Measurements from ENCODE around the gene NFAT5. TPM values are rescaled to one million over a fixed set of nuclear protein-coding genes. Genes with fewer than 3 reads are reported as not detected.
"Not testable (repeated sequence)": the region's sequence is repeated elsewhere in the genome, so short reads cannot be mapped to it uniquely, and the experiment has no call there.

The NFAT5 gene
- polyA plus RNA-seq, 3 donors from 2014 or later = 5.4 to 17.5 (median 7.9) TPM

DNA sequence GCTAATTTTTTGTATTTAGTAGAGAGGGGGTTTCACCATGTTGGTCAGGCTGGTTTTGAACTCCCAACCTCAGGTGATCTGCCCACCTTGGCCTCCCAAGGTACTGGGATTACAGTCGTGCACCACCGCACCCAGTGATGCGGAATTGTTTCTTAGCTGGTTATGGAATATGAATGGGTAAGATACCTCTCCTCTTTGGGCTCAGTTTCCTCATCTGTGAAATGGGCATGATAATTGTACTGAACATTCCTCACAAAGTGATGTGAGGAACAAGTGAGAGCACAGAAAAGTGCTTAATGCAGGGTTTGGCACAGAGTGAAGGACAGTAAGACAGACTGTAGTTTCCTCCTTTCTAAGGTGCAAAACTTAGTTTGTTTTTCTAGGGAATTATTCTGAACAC lies 31.0 kb upstream of the NFAT5 start:
- Mint-ChIP-seq H3K4me1 (peaks cover 14 to 17% of the 10 kb centered on the region in 2 donors), H3K4me3 (no peak overlapping the region), H3K27ac (peak overlapping the region in 1 of 6 donors; percentile 28), H3K27me3 (ENCODE audit: low read depth in 3 of 3) (peaks cover under 1 to 6% (median 2%) of the 10 kb centered on the region in 3 donors), H3K36me3 (peaks cover 0 to 3% (median 0%) of the 10 kb centered on the region in 3 donors), H3K9me3 (no peaks in the 10 kb centered on the region)
- DNase-seq = no peak

DNA sequence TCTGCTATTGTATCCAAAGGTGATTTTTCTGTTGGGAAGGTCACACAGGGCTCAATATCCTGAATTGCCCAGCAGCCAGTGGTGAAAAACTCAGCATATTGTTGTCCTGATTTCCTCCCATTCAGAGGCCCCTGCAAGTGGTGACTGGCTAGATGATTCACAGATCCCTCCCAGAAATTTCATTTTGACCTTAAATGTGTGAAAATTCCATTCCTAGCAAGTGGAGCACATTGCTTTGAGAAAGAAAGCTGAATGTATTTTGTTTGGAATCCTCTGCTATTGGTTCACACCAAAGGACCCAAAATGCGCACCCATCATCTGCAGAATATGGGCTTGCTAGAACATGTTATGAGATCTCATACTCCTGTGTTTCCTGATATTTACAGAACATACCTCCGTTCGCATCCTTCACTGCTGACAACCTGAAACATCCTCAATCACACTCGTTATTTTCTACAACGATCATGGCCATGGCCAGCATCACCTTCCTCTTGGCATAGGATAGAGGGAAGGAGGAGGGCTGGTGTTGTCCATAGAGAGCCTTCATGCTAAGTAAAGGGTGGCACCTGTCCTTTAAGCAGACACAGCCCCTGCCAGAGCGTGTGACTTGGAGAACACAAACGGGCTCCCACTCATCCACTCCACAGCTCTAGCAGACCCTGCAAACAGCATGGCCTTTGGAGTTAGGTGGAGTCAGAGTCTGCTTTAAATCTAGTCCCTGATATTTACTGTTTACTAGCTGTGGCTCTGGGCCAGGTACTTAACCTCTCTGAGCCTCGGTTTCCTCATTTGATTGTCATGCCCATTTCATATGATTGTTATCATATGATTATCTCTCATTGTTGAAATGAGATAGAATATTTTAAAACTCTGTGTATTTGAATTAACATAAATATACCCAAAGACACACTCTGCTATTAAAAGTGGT lies 30.4 kb upstream of the NFAT5 start:
- Mint-ChIP-seq H3K27me3 (ENCODE audit: low read depth in 3 of 3) (peaks cover 2 to 4% (median 3%) of the 10 kb centered on the region in 3 donors), H3K4me1 (peaks cover 9 to 10% of the 10 kb centered on the region in 2 donors), H3K9me3 (no peaks in the 10 kb centered on the region), H3K4me3 (no peak overlapping the region), H3K27ac (no peak overlapping the region), H3K36me3 (peaks cover 0 to 3% (median 0%) of the 10 kb centered on the region in 3 donors)
- DNase-seq = no peak

DNA sequence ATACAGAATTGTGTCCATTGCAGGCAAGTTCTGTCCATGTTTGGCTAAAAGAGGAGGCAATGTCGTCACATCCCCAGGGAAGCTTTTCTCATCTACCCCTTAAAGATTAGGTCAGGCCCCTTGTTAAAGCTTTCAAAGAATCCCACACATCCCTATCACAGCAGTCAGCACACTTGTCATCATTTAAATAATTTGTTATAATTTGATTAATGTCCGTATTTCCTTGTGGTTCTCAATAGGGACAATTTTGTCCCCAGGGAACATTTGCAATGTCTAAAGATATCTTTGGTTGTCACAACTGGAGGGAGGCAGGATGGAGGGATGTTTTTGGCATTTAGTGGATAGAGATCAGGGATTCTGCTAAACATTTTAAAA lies 28.1 kb upstream of the NFAT5 start:
- Mint-ChIP-seq H3K4me1 (no peaks in the 10 kb centered on the region), H3K36me3 (peaks cover 0 to 3% (median 0%) of the 10 kb centered on the region in 3 donors), H3K27me3 (ENCODE audit: low read depth in 3 of 3) (peaks cover 0 to 3% (median 2%) of the 10 kb centered on the region in 3 donors), H3K27ac (peak overlapping the region in 1 of 6 donors; percentile 1), H3K9me3 (no peaks in the 10 kb centered on the region), H3K4me3 (no peak overlapping the region)
- no peak for DNase-seq

DNA sequence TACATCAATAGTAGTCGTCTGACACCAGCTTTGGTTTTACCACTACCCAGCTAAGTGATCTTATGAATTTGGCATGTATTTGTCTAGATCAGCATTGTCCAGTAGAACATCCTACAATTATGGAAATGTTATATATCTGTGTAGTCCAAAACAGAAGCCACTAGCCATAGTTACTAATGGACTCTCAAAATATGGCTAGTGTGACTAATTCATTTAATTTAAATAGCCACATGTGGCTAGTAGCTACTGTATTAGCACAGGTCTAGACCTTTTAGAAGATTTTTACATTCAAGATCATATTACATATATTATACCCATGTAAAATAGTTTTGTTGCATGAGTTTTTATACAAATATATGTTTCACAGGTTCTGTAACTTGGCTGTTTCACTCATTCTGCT lies 27.0 kb upstream of the NFAT5 start:
- no peak for DNase-seq
- Mint-ChIP-seq H3K4me3 (no peak overlapping the region), H3K27me3 (ENCODE audit: low read depth in 3 of 3) (peaks cover 0 to 3% (median 2%) of the 10 kb centered on the region in 3 donors), H3K9me3 (no peaks in the 10 kb centered on the region), H3K36me3 (peaks cover 0 to 3% (median 0%) of the 10 kb centered on the region in 3 donors), H3K27ac (no peak overlapping the region), H3K4me1 (no peaks in the 10 kb centered on the region)

DNA sequence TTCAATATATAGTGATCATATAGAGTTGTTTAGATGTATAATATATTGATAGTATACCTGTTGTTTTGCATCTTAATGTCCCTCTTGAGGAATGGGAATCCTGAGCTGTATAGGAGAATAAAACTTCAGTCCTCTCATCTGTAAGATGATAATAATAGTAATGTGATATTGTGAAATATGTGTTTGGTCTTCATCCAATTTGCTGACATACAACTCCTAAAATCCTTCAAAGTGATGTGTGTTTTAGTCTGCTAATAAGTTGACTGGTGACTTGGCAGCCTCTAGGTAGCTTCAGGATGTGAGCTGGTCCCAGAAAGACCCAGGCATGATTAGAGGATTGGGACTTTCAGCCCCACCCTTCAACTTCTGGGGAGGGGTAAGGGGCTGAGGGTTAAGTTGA lies 22.8 kb upstream of the NFAT5 start:
- no peak overlapping the region for H3K27ac Mint-ChIP-seq
- no peak overlapping the region for H3K4me3 Mint-ChIP-seq
- no peaks in the 10 kb centered on the region for H3K9me3 Mint-ChIP-seq
- peaks cover 0 to 6% (median 2%) of the 10 kb centered on the region in 3 donors for H3K27me3 Mint-ChIP-seq (ENCODE audit: low read depth in 3 of 3)
- H3K36me3 Mint-ChIP-seq = no peaks in the 10 kb centered on the region
- DNase-seq = no peak
- H3K4me1 Mint-ChIP-seq = no peaks in the 10 kb centered on the region

DNA sequence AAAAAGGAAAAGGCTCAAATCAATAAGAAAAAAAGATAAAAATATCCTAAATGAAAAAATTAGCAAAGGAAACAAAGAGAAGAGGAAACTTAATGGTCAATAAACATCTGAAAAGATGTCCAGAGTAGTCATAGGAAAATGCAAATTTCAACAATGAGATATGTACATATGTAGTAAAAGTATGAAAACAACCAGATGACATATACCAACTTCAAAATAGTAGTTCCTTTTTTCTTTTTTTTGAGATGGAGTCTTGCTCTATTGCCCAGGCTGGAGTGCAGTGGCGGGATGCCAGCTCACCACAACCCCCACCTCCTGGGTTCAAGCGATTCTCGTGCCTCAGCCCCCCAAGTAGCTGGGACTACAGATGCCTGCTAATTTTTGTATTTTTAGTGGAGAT lies 21.7 kb upstream of the NFAT5 start:
- Mint-ChIP-seq H3K27me3 (ENCODE audit: low read depth in 3 of 3) (peaks cover 0 to 6% (median 2%) of the 10 kb centered on the region in 3 donors), H3K4me3 (no peak overlapping the region), H3K9me3 (no peaks in the 10 kb centered on the region), H3K36me3 (no peaks in the 10 kb centered on the region), H3K27ac (no peak overlapping the region), H3K4me1 (no peaks in the 10 kb centered on the region)
- DNase-seq = no peak

DNA sequence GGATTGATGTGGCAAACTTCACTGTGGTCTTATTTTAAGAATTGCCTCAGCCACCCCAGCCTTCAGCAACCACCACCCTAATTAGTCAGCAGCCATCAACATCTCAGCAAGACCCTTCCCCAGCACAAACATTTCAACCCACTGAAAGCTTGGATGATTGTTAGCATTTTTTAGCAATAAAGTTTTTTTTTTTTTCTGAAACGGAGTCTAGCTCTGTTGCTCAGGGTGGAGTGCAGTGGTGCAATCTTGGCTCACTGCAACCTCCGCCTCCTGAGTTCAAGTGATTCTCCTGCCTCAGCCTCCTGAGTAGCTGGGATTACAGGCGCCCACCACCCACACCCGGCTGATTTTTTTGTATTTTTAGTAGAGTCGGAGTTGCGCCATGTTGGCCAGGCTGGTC lies 19.1 kb upstream of the NFAT5 start:
- H3K4me1 Mint-ChIP-seq; H3K27ac Mint-ChIP-seq; H3K36me3 Mint-ChIP-seq; H3K4me3 Mint-ChIP-seq; DNase-seq; H3K9me3 Mint-ChIP-seq; H3K27me3 Mint-ChIP-seq (ENCODE audit: low read depth in 3 of 3): not testable (repeated sequence)

GRCh38 chr16:69553332-69553731 lies 12.4 kb upstream of the NFAT5 start:
- no peak overlapping the region for H3K4me3 Mint-ChIP-seq
- H3K9me3 Mint-ChIP-seq = no peaks in the 10 kb centered on the region
- DNase-seq = no peak
- H3K27me3 Mint-ChIP-seq (ENCODE audit: low read depth in 3 of 3) = no peaks in the 10 kb centered on the region
- H3K36me3 Mint-ChIP-seq = no peaks in the 10 kb centered on the region
- no peak overlapping the region for H3K27ac Mint-ChIP-seq
- H3K4me1 Mint-ChIP-seq = peaks cover 9 to 13% of the 10 kb centered on the region in 2 donors

GRCh38 chr16:69554495-69554894 lies 11.3 kb upstream of the NFAT5 start:
- Mint-ChIP-seq H3K4me1 (peaks cover 9 to 13% of the 10 kb centered on the region in 2 donors), H3K9me3 (no peaks in the 10 kb centered on the region), H3K27me3 (ENCODE audit: low read depth in 3 of 3) (no peaks in the 10 kb centered on the region), H3K36me3 (no peaks in the 10 kb centered on the region), H3K27ac (no peak overlapping the region), H3K4me3 (no peak overlapping the region)
- DNase-seq = no peak

- no peak for DNase-seq
- Mint-ChIP-seq H3K4me1 (peaks cover 9 to 13% of the 10 kb centered on the region in 2 donors), H3K27me3 (ENCODE audit: low read depth in 3 of 3) (no peaks in the 10 kb centered on the region), H3K9me3 (no peaks in the 10 kb centered on the region), H3K4me3 (no peak overlapping the region), H3K36me3 (no peaks in the 10 kb centered on the region), H3K27ac (peak overlapping the region in 1 of 6 donors; percentile 84)
Observed at GRCh38 chr16:69555437-69555836, 10.3 kb upstream of the NFAT5 start.

DNA sequence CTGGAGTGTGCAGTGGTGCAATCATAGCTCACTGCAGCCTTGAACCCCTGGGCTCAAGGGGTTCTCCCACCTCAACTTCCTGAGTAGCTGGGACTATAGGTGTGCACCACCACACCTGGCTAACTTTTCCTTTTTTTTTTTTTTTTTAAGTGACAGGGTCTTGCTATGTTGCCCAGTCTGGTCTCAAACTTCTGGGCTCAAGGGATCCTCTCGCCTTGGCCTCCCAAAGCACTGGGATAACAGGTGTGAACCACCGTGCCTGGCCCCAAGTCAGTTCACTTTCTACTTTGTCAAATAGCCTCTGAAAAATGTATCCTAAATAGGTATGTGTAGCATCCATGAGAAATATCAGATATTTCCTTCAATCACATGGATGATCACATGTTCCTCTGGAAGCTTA lies 9.9 kb upstream of the NFAT5 start:
- no peak overlapping the region for H3K27ac Mint-ChIP-seq

DNA sequence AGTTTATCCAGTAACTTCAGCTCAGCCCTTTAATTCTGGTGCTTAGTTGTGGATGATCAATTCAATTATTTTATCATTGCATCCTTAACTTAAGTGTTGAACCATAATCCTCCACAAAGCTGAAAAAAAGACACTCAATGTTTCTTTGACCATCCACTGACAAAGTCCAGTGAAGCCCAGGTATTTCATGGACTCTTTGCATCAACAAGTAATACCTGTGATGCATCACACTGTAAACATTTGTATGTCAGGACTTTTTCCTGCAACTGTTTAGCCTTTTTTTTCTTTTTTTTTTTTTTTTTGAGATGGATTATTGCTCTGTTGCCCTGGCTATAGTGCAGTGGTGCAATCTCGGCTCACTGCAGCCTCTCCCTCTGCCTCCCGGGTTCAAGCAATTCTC lies 6.6 kb upstream of the NFAT5 start:
- H3K4me3 Mint-ChIP-seq = no peak overlapping the region

More for the DNA sequence above, 9.9 kb upstream of the NFAT5 start:
- DNase-seq = no peak
- peaks cover 9 to 13% of the 10 kb centered on the region in 2 donors for H3K4me1 Mint-ChIP-seq
- H3K36me3 Mint-ChIP-seq = no peaks in the 10 kb centered on the region
- H3K27me3 Mint-ChIP-seq (ENCODE audit: low read depth in 3 of 3) = no peaks in the 10 kb centered on the region
- no peaks in the 10 kb centered on the region for H3K9me3 Mint-ChIP-seq
- H3K4me3 Mint-ChIP-seq = no peak overlapping the region

GRCh38 chr16:69561367-69561766 lies 4.4 kb upstream of the NFAT5 start:
- DNase-seq, H3K4me3 Mint-ChIP-seq, H3K36me3 Mint-ChIP-seq, H3K9me3 Mint-ChIP-seq: not testable (repeated sequence)
- peak overlapping the region in 1 of 6 donors; percentile 14 for H3K27ac Mint-ChIP-seq
- H3K27me3 Mint-ChIP-seq (ENCODE audit: low read depth in 3 of 3) = peaks cover 4 to 13% (median 12%) of the 10 kb centered on the region in 3 donors
- H3K4me1 Mint-ChIP-seq = peaks cover 16 to 22% of the 10 kb centered on the region in 2 donors

More for the DNA sequence above, 6.6 kb upstream of the NFAT5 start:
- peaks cover 16 to 23% of the 10 kb centered on the region in 2 donors for H3K4me1 Mint-ChIP-seq
- no peaks in the 10 kb centered on the region for H3K36me3 Mint-ChIP-seq
- no peak overlapping the region for H3K27ac Mint-ChIP-seq
- no peaks in the 10 kb centered on the region for H3K9me3 Mint-ChIP-seq
- H3K27me3 Mint-ChIP-seq (ENCODE audit: low read depth in 3 of 3) = peaks cover 0 to 5% (median 2%) of the 10 kb centered on the region in 3 donors
- DNase-seq = no peak

DNA sequence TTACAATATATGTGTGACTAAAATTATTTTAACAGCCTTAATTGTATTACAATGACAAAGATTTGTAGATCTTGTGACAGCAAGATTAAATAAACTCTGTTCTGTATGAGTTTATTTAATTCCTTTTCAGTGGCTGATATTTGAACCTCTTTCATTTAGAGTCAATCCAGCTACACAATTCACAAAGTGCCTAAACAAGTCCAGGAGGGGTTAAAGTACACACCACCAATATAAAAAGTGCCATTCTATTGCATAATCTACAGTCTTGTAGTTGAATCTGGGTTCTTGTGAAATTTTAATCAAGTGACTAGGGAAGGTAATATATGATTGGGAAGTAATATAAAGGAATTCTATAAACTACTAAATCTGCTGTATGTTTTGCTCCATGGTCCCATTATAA lies 3.9 kb upstream of the NFAT5 start:
- H3K4me3 Mint-ChIP-seq = no peak overlapping the region
- DNase-seq = no peak
- peak overlapping the region in 2 of 6 donors; percentile 40 to 74 for H3K27ac Mint-ChIP-seq
- no peaks in the 10 kb centered on the region for H3K36me3 Mint-ChIP-seq
- H3K27me3 Mint-ChIP-seq (ENCODE audit: low read depth in 3 of 3) = peaks cover 6 to 16% (median 16%) of the 10 kb centered on the region in 3 donors
- peaks cover 19 to 24% of the 10 kb centered on the region in 2 donors for H3K4me1 Mint-ChIP-seq
- no peaks in the 10 kb centered on the region for H3K9me3 Mint-ChIP-seq

Data from immature natural killer cell (primary cell).